ENCODE measurements around the gene PTPRG. TPM values are rescaled to one million over a fixed set of nuclear protein-coding genes. Genes with fewer than 3 reads are reported as not detected.
A peak's percentile ranks its signal among the peaks of the same experiment; 100 is the strongest.

Gene PTPRG
- total RNA-seq, 1 donor from 2014 or later, result 39.6 TPM

DNA sequence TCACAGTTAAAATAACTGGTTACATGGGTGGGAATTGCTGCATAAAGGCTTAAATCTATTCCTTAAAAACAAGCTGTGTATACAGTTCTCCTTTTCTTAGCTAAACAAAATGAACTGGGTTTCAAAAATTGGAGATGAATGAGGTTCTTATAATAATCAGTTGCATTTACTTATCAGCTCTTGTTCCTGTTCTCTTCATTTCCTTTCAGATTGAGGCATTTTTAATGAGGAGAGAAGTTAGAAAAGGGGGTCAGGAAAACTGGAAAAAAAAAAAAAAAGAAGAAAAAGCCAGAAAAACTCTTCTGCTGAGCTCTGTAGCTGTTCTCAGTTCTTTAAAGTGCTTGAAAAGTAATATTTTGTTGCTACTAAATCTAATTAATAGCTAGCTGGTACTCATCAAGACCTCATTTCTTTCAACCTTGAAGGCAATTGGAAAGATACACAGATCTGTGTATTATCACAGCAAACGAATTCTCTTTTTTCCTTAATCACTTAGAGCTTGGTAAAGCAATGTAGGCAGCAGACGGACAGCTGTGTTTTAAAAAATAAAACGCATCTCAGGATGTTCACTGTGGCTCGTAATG is 32.2 kb downstream of the PTPRG start:
- Histone ChIP-seq H3K9me3 (ENCODE audit: insufficient read depth, low read depth, low read length) (no peaks in the 10 kb centered on the region), H3K4me3 (ENCODE audit: insufficient read depth, low read depth, low read length) (no peak overlapping the region), H3K27me3 (ENCODE audit: insufficient read depth, low read length) (no peaks in the 10 kb centered on the region), H3K36me3 (ENCODE audit: insufficient read depth, low read length) (peaks cover 2% of the 10 kb centered on the region), H3K79me2 (ENCODE audit: insufficient read depth, low read length) (peaks cover 34% of the 10 kb centered on the region), H3K9ac (ENCODE audit: low read length) (no peak overlapping the region), H3K4me2 (ENCODE audit: low read length) (no peak overlapping the region), H2AFZ (ENCODE audit: low read depth, low read length) (no peak overlapping the region), H3K27ac (ENCODE audit: low read depth, low read length) (no peak overlapping the region), H3K4me1 (ENCODE audit: insufficient read depth, low read length) (no peaks in the 10 kb centered on the region), H4K20me1 (ENCODE audit: insufficient read depth, low read length) (peaks cover 43% of the 10 kb centered on the region)
- FAIRE-seq (no peak), DNase-seq (ENCODE audit: low read depth) (no peak)
- Mint-ChIP-seq H3K36me3 (ENCODE audit: low read depth, unreplicated experiment) (peaks cover 3% of the 10 kb centered on the region), H3K9me3 (ENCODE audit: unreplicated experiment) (no peaks in the 10 kb centered on the region), H3K4me1 (ENCODE audit: low read depth, unreplicated experiment) (peaks cover 10% of the 10 kb centered on the region), H3K27ac (ENCODE audit: unreplicated experiment) (no peak overlapping the region), H3K27me3 (ENCODE audit: low read depth, unreplicated experiment) (no peaks in the 10 kb centered on the region), H3K4me3 (ENCODE audit: unreplicated experiment) (no peak overlapping the region)
- TF ChIP-seq, protein P1, sequence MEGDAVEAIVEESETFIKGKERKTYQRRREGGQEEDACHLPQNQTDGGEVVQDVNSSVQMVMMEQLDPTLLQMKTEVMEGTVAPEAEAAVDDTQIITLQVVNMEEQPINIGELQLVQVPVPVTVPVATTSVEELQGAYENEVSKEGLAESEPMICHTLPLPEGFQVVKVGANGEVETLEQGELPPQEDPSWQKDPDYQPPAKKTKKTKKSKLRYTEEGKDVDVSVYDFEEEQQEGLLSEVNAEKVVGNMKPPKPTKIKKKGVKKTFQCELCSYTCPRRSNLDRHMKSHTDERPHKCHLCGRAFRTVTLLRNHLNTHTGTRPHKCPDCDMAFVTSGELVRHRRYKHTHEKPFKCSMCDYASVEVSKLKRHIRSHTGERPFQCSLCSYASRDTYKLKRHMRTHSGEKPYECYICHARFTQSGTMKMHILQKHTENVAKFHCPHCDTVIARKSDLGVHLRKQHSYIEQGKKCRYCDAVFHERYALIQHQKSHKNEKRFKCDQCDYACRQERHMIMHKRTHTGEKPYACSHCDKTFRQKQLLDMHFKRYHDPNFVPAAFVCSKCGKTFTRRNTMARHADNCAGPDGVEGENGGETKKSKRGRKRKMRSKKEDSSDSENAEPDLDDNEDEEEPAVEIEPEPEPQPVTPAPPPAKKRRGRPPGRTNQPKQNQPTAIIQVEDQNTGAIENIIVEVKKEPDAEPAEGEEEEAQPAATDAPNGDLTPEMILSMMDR (IDR thresholded peaks at IDR 0.05; ENCODE audit: insufficient read depth, low read depth, low read length), result no peak
- no peak for TF ChIP-seq EZH2 (IDR thresholded peaks at IDR 0.05; ENCODE audit: insufficient read depth, low read length)

DNA sequence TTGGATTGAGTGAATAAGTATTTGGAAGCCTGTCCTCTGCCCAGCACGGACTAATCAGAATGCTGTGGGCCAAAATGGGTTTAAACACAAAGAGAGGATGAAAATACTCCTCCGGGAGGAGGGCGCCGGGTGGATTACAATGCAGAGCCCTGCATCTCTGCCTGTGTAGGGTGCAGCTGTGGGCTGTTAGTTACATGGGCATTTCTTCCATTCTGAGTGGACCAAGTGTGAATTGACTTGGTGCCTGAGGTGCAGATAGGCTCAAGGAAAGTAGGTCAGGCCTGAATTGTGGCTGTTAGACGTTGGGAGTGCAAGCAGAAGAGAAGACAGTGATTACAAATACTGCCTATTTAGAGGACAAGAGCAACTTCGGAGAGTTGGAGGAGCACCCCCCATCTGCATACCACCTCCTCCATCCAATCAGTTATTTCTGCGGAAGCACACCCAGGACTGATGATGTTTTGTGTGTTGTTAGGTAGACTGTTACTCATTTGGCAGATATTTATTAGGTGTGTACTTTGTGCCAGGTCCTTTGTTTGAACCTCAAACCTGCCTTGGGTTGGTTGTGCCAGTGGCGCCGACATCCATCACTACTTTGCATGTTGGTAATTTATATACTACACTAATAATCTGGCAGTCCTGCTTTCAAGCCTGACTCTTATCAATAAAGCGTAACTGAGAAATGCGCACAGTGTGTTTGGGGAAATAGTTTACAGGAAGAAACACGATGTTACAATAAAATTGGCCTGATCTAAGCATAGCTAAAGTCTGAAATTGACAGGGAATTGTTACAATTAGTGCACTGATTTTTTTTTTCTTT is 33.0 kb downstream of the PTPRG start:
- FAIRE-seq (no peak), DNase-seq (ENCODE audit: low read depth) (no peak)
- Histone ChIP-seq H3K27ac (ENCODE audit: low read depth, low read length) (no peak overlapping the region), H3K9ac (ENCODE audit: low read length) (no peak overlapping the region), H3K4me2 (ENCODE audit: low read length) (no peak overlapping the region), H3K27me3 (ENCODE audit: insufficient read depth, low read length) (no peaks in the 10 kb centered on the region), H3K4me3 (ENCODE audit: insufficient read depth, low read depth, low read length) (no peak overlapping the region), H3K36me3 (ENCODE audit: insufficient read depth, low read length) (no peaks in the 10 kb centered on the region), H3K9me3 (ENCODE audit: insufficient read depth, low read depth, low read length) (no peaks in the 10 kb centered on the region), H4K20me1 (ENCODE audit: insufficient read depth, low read length) (peaks cover 51% of the 10 kb centered on the region), H3K4me1 (ENCODE audit: insufficient read depth, low read length) (no peaks in the 10 kb centered on the region), H2AFZ (ENCODE audit: low read depth, low read length) (no peak overlapping the region), H3K79me2 (ENCODE audit: insufficient read depth, low read length) (peaks cover 39% of the 10 kb centered on the region)
- no peak overlapping the region for H3K4me3 Mint-ChIP-seq (ENCODE audit: unreplicated experiment)
- no peak for TF ChIP-seq EZH2 (IDR thresholded peaks at IDR 0.05; ENCODE audit: insufficient read depth, low read length)
- TF ChIP-seq, protein P1 (IDR thresholded peaks at IDR 0.05; ENCODE audit: insufficient read depth, low read depth, low read length), result no peak
- H3K27ac Mint-ChIP-seq (ENCODE audit: unreplicated experiment), result no peak overlapping the region
- peaks cover 10% of the 10 kb centered on the region for H3K4me1 Mint-ChIP-seq (ENCODE audit: low read depth, unreplicated experiment)
- peaks cover 3% of the 10 kb centered on the region for H3K36me3 Mint-ChIP-seq (ENCODE audit: low read depth, unreplicated experiment)
- H3K9me3 Mint-ChIP-seq (ENCODE audit: unreplicated experiment), result no peaks in the 10 kb centered on the region
- no peaks in the 10 kb centered on the region for H3K27me3 Mint-ChIP-seq (ENCODE audit: low read depth, unreplicated experiment)

DNA sequence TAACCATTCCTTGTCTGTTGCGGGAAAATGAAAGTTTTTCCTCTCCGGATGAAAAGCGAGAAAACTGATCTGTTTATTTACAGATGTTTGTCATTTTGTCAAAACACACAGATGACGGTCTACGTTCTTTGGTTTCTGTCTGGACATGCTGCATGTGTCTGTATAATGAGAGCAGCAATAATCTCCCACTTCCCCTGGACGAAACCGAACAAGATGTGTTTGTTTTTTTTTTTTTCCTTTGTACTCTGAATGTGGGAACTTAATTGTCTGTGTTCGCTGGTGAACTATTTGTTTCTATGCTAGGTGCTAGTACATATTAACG is 33.6 kb downstream of the PTPRG start:
- peaks cover 35% of the 10 kb centered on the region for H3K79me2 ChIP-seq (ENCODE audit: insufficient read depth, low read length)
- Mint-ChIP-seq H3K4me1 (ENCODE audit: low read depth, unreplicated experiment) (peaks cover 6% of the 10 kb centered on the region), H3K27me3 (ENCODE audit: low read depth, unreplicated experiment) (no peaks in the 10 kb centered on the region), H3K36me3 (ENCODE audit: low read depth, unreplicated experiment) (no peaks in the 10 kb centered on the region), H3K4me3 (ENCODE audit: unreplicated experiment) (no peak overlapping the region), H3K27ac (ENCODE audit: unreplicated experiment) (peak overlapping the region; percentile 19), H3K9me3 (ENCODE audit: unreplicated experiment) (no peaks in the 10 kb centered on the region)
- DNase-seq (ENCODE audit: low read depth) (no peak), FAIRE-seq (no peak)
- no peak overlapping the region for H3K9ac ChIP-seq (ENCODE audit: low read length)
- H3K9me3 ChIP-seq (ENCODE audit: insufficient read depth, low read depth, low read length), result no peaks in the 10 kb centered on the region
- H4K20me1 ChIP-seq (ENCODE audit: insufficient read depth, low read length), result peaks cover 55% of the 10 kb centered on the region
- no peaks in the 10 kb centered on the region for H3K36me3 ChIP-seq (ENCODE audit: insufficient read depth, low read length)
- H3K4me1 ChIP-seq (ENCODE audit: insufficient read depth, low read length), result no peaks in the 10 kb centered on the region
- no peaks in the 10 kb centered on the region for H3K27me3 ChIP-seq (ENCODE audit: insufficient read depth, low read length)
- H2AFZ ChIP-seq (ENCODE audit: low read depth, low read length), result no peak overlapping the region
- no peak for TF ChIP-seq EZH2 (IDR thresholded peaks at IDR 0.05; ENCODE audit: insufficient read depth, low read length)
- TF ChIP-seq, protein P1 (IDR thresholded peaks at IDR 0.05; ENCODE audit: insufficient read depth, low read depth, low read length), result no peak
- no peak overlapping the region for H3K4me2 ChIP-seq (ENCODE audit: low read length)
- no peak overlapping the region for H3K4me3 ChIP-seq (ENCODE audit: insufficient read depth, low read depth, low read length)
- no peak overlapping the region for H3K27ac ChIP-seq (ENCODE audit: low read depth, low read length)
